H9 (cell line): Measurements from ENCODE around the gene ANKRD65. TPM values are rescaled to one million over a fixed set of nuclear protein-coding genes. Genes with fewer than 3 reads are reported as not detected.
A peak's percentile ranks its signal among the peaks of the same experiment; 100 is the strongest.

Source experiments
- DNase-seq: peaks from one replicate; pipeline ENCODE4 v3.0.0-alpha.2; 2017
- H2AFZ ChIP-seq: one replicate; pipeline ENCODE4 v1.6.1; 2013; ENCODE audit warnings: mild to moderate bottlenecking, low read length, control low read depth, moderate library complexity
- H2AK5ac ChIP-seq: 2 replicates; pipeline ENCODE4 v1.6.1; 2013; ENCODE audit warnings: low read length, control low read depth, mixed read lengths; ENCODE audit not compliant: insufficient read length
- H2BK120ac ChIP-seq: one replicate; pipeline ENCODE4 v1.6.1; 2013; ENCODE audit warnings: low read depth, mild to moderate bottlenecking, low read length, control low read depth, inconsistent platforms; ENCODE audit not compliant: poor library complexity, severe bottlenecking
- H2BK12ac ChIP-seq: 2 replicates; pipeline ENCODE4 v1.6.1; 2013; ENCODE audit warnings: low read length, control low read depth, mixed read lengths, low read depth; ENCODE audit not compliant: insufficient read length
- H2BK15ac ChIP-seq: 2 replicates; pipeline ENCODE4 v1.6.1; 2013; ENCODE audit warnings: low read depth, low read length, control low read depth
- H2BK20ac ChIP-seq: one replicate; pipeline ENCODE4 v1.6.1; 2013; ENCODE audit warnings: low read depth, mild to moderate bottlenecking, low read length, control low read depth, inconsistent platforms; ENCODE audit not compliant: poor library complexity, severe bottlenecking
- H2BK5ac ChIP-seq: 2 replicates; pipeline ENCODE4 v1.6.1; 2013; ENCODE audit warnings: low read length, control low read depth, mixed read lengths; ENCODE audit not compliant: insufficient read length
- H3K14ac ChIP-seq: 2 replicates; pipeline ENCODE4 v1.6.1; 2013; ENCODE audit warnings: low read length, control low read depth; ENCODE audit not compliant: insufficient read depth
- H3K18ac ChIP-seq: 2 replicates; pipeline ENCODE4 v1.6.1; 2013; ENCODE audit warnings: low read depth, mild to moderate bottlenecking, mixed read lengths, low read length, control low read depth; ENCODE audit not compliant: insufficient read length
- H3K23ac ChIP-seq: 2 replicates; pipeline ENCODE4 v1.6.1; 2013; ENCODE audit warnings: low read length, control low read depth, mixed read lengths, low read depth; ENCODE audit not compliant: insufficient read length
- H3K23me2 ChIP-seq: 2 replicates; pipeline ENCODE4 v1.6.1; 2013; ENCODE audit warnings: low read depth, mild to moderate bottlenecking, mixed read lengths, low read length, control low read depth; ENCODE audit not compliant: insufficient read length, poor library complexity, severe bottlenecking
- H3K27ac ChIP-seq: 2 replicates; pipeline ENCODE4 v1.5.1; 2013; ENCODE audit warnings: low read length, control low read depth, mixed read lengths, low read depth; ENCODE audit not compliant: insufficient read length
- H3K27me3 ChIP-seq: 2 replicates; pipeline ENCODE4 v1.6.1; 2013; ENCODE audit warnings: low read length, control low read depth, inconsistent platforms; ENCODE audit not compliant: insufficient read depth
- H3K4ac ChIP-seq: 2 replicates; pipeline ENCODE4 v1.6.1; 2013; ENCODE audit warnings: low read depth, mild to moderate bottlenecking, control low read depth, inconsistent platforms, low read length, moderate library complexity
- H3K4me1 ChIP-seq: 2 replicates; pipeline ENCODE4 v1.6.1; 2013; ENCODE audit warnings: low read length, control low read depth, inconsistent platforms; ENCODE audit not compliant: insufficient read depth
- H3K4me2 ChIP-seq: 2 replicates; pipeline ENCODE4 v1.6.1; 2013; ENCODE audit warnings: low read length, control low read depth, mixed read lengths; ENCODE audit not compliant: insufficient read length, insufficient read depth
- H3K56ac ChIP-seq: 2 replicates; pipeline ENCODE4 v1.6.1; 2013; ENCODE audit warnings: low read depth, mild to moderate bottlenecking, mixed read lengths, low read length, control low read depth; ENCODE audit not compliant: insufficient read length
- H3K79me1 ChIP-seq: 2 replicates; pipeline ENCODE4 v1.6.1; 2013; ENCODE audit warnings: low read depth, mild to moderate bottlenecking, moderate library complexity, low read length, control low read depth, inconsistent platforms; ENCODE audit not compliant: insufficient read depth, poor library complexity, severe bottlenecking
- H3K79me2 ChIP-seq: 2 replicates; pipeline ENCODE4 v1.6.1; 2013; ENCODE audit warnings: low read length, control low read depth, inconsistent platforms; ENCODE audit not compliant: insufficient read depth
- H3K9ac ChIP-seq: 2 replicates; pipeline ENCODE4 v1.6.1; 2013; ENCODE audit warnings: low read length, control low read depth, mixed read lengths; ENCODE audit not compliant: insufficient read length; ENCODE audit errors: extremely low read depth
- H3K9me3 ChIP-seq: one replicate; pipeline ENCODE4 v1.6.1; 2013; ENCODE audit warnings: low read depth, low read length, inconsistent platforms; ENCODE audit not compliant: control insufficient read depth
- H3T11ph ChIP-seq: one replicate; pipeline ENCODE4 v1.6.1; 2013; ENCODE audit warnings: mild to moderate bottlenecking, low read length, control low read depth, inconsistent platforms
- H4K20me1 ChIP-seq: one replicate; pipeline ENCODE4 v1.6.1; 2013; ENCODE audit not compliant: control insufficient read depth, insufficient read length, insufficient read depth
- H4K5ac ChIP-seq: 2 replicates; pipeline ENCODE4 v1.6.1; 2013; ENCODE audit warnings: low read depth, mild to moderate bottlenecking, mixed read lengths, low read length, control low read depth; ENCODE audit not compliant: insufficient read length
- H4K8ac ChIP-seq: replicated peaks from 2 replicates; pipeline ENCODE4 v1.6.1; 2013; ENCODE audit warnings: low read length, control low read depth, mixed read lengths, low read depth; ENCODE audit not compliant: insufficient read length
- H4K91ac ChIP-seq: 2 replicates; pipeline ENCODE4 v1.6.1; 2013; ENCODE audit warnings: low read depth, mild to moderate bottlenecking, moderate library complexity, mixed read lengths, low read length, control low read depth; ENCODE audit not compliant: insufficient read length
- H3K27ac Mint-ChIP-seq, 3 experiments: 2 replicates in 2 of 3; 3 replicates in 1 of 3; pipeline ENCODE4 v1.8.0; 2020 to 2021; ENCODE audit warnings: mixed read lengths in 3 of 3, mild to moderate bottlenecking in 1 of 3, moderate library complexity in 1 of 3
- H3K27me3 Mint-ChIP-seq: 2 replicates; pipeline ENCODE4 v1.8.0; 2021; ENCODE audit warnings: low read depth, mild to moderate bottlenecking, moderate library complexity, mixed read lengths
- H3K36me3 Mint-ChIP-seq, 3 experiments: 2 replicates in 2 of 3; 3 replicates in 1 of 3; pipeline ENCODE4 v1.8.0; 2020 to 2021; ENCODE audit warnings: low read depth in 3 of 3, mixed read lengths in 3 of 3; ENCODE audit not compliant: insufficient read depth in 1 of 3
- H3K4me1 Mint-ChIP-seq, 2 experiments: 2 replicates each; pipeline ENCODE4 v1.8.0; 2020; ENCODE audit warnings: mixed read lengths in 2 of 2
- H3K4me3 Mint-ChIP-seq, 2 experiments: 2 replicates in 1 of 2; 3 replicates in 1 of 2; pipeline ENCODE4 v1.8.0; 2020 to 2021; ENCODE audit warnings: mild to moderate bottlenecking in 2 of 2, mixed read lengths in 2 of 2, moderate library complexity in 1 of 2
- H3K9me3 Mint-ChIP-seq, 2 experiments: 2 replicates in 1 of 2; 3 replicates in 1 of 2; pipeline ENCODE4 v1.8.0; 2020; ENCODE audit warnings: mild to moderate bottlenecking in 2 of 2, mixed read lengths in 2 of 2, moderate library complexity in 1 of 2
- WGBS: extraction: QIAGEN DNeasy Blood & Tissue Kit; methylation state at CpG from one replicate; pipeline ENCODE4 v1.1.7; 2013; ENCODE audit warnings: missing lambda C conversion rate, low lambda C conversion rate, mixed read lengths; ENCODE audit not compliant: insufficient read length; ENCODE audit errors: extremely low coverage; 5-methylcytosine and 5-hydroxymethylcytosine counted together
- total RNA-seq: library from RNA; stranded (reverse); gene quantifications from 2 replicates; pipeline ENCODE4 v1.2.1, GENCODE V29; 2021
- TF ChIP-seq, protein P1 (sequence below): fragments of 200-600 bp; sonication (generic); conservative IDR thresholded peaks from 3 replicates; pipeline ENCODE4 v1.8.0; 2021; ENCODE audit warnings: antibody characterized with exemption, mild to moderate bottlenecking

ANKRD65 gene
- total RNA-seq, 1 experiment from 2014 or later, result 3.1 TPM

DNA sequence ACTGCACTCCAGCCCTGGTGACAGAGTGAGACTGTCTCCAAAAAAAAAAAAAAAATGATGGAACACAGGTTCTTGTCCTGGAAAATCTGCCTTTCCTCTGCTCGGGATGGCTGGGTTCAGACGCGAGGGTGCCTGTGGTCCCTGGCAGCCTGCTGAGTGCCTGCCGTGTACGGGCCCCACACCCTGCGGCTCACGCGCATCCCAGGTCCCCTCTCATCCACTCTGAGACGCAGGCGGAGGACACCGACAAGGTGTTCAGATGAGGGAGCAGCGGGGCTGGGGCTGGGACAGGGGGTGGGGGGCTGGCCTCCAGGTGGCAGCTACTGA, 4.3 kb upstream of the ANKRD65 start:
- H3K4me1 Mint-ChIP-seq, result peaks cover 31 to 50% of the 10 kb centered on the region in 2 experiments
- no peak overlapping the region for H3K27ac ChIP-seq
- H3K27ac Mint-ChIP-seq, result peak overlapping the region in 2 of 3 experiments; percentile 61 to 70; a peak in 1 of 7 replicates

More for the DNA sequence above, 4.3 kb upstream of the ANKRD65 start:
- H3K23me2 ChIP-seq, result peaks cover 3% of the 10 kb centered on the region
- Mint-ChIP-seq H3K9me3 (peaks cover 3 to 4% of the 10 kb centered on the region in 2 experiments; a peak in 4 of 5 replicates), H3K27me3 (no peaks in the 10 kb centered on the region), H3K36me3 (peaks cover 3 to 5% (median 4%) of the 10 kb centered on the region in 3 experiments; a peak in 6 of 7 replicates), H3K4me3 (peak overlapping the region in 1 of 2 experiments; percentile 59; a peak in 2 of 5 replicates)
- no peak overlapping the region for H2BK12ac ChIP-seq
- no CpG with 5 or more reads among the region's 12 CpGs for WGBS
- H2BK15ac ChIP-seq, result no peak overlapping the region
- no peaks in the 10 kb centered on the region for H3K79me1 ChIP-seq
- H3K14ac ChIP-seq, result no peak overlapping the region
- H3K4me2 ChIP-seq, result no peak overlapping the region
- no peak overlapping the region for H3K23ac ChIP-seq
- H4K5ac ChIP-seq, result no peak overlapping the region
- no peak overlapping the region for H3K4ac ChIP-seq
- H4K91ac ChIP-seq, result no peak overlapping the region
- H2BK5ac ChIP-seq, result no peak overlapping the region
- no peaks in the 10 kb centered on the region for H3K9me3 ChIP-seq
- no peak overlapping the region for H3K18ac ChIP-seq
- H3K79me2 ChIP-seq, result no peaks in the 10 kb centered on the region
- H2BK120ac ChIP-seq, result no peak overlapping the region
- H3T11ph ChIP-seq, result no peak overlapping the region
- TF ChIP-seq, protein P1, sequence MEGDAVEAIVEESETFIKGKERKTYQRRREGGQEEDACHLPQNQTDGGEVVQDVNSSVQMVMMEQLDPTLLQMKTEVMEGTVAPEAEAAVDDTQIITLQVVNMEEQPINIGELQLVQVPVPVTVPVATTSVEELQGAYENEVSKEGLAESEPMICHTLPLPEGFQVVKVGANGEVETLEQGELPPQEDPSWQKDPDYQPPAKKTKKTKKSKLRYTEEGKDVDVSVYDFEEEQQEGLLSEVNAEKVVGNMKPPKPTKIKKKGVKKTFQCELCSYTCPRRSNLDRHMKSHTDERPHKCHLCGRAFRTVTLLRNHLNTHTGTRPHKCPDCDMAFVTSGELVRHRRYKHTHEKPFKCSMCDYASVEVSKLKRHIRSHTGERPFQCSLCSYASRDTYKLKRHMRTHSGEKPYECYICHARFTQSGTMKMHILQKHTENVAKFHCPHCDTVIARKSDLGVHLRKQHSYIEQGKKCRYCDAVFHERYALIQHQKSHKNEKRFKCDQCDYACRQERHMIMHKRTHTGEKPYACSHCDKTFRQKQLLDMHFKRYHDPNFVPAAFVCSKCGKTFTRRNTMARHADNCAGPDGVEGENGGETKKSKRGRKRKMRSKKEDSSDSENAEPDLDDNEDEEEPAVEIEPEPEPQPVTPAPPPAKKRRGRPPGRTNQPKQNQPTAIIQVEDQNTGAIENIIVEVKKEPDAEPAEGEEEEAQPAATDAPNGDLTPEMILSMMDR, result no peak
- no peaks in the 10 kb centered on the region for H4K20me1 ChIP-seq
- no peak for DNase-seq
- no peaks in the 10 kb centered on the region for H3K27me3 ChIP-seq
- no peak overlapping the region for H3K56ac ChIP-seq
- H3K9ac ChIP-seq, result no peak overlapping the region
- H3K4me1 ChIP-seq, result peaks cover 5% of the 10 kb centered on the region; the same call in 1 of the 2 replicates
- no peak overlapping the region for H2AK5ac ChIP-seq
- no peak overlapping the region for H4K8ac ChIP-seq
- no peak overlapping the region for H2BK20ac ChIP-seq
- H2AFZ ChIP-seq, result no peak overlapping the region
